Gastrocnemius medialis (tissue), 4 donors: Measurements from ENCODE around the gene GALNT11. TPM values are rescaled to one million over a fixed set of nuclear protein-coding genes. Genes with fewer than 3 reads are reported as not detected.
A peak's percentile ranks its signal among the peaks of the same experiment; 100 is the strongest.

ENCODE experiments used
- ATAC-seq, 2 donors: fragments of 150-250 bp; one replicate each; pipeline ENCODE4 v1.9.1; 2016
- DNase-seq, 2 donors: peaks; one replicate each; pipeline ENCODE4 v3.0.0-alpha.2; 2019
- H3K27ac ChIP-seq, 4 donors: fragments of 200-600 bp; sonication (generic); 1 replicate in 1 of 4; 2 replicates in 3 of 4; pipeline ENCODE4 v1.5.1; 2016 to 2018; ENCODE audit warnings: mild to moderate bottlenecking in 2 of 4, moderate library complexity in 1 of 4
- H3K27me3 ChIP-seq, 3 donors: fragments of 200-600 bp; sonication (generic) in 2 of 3; 1 replicate in 1 of 3; 2 replicates in 2 of 3; pipeline versions ENCODE4 v1.5.1 to v1.6.0; 2016 to 2019; ENCODE audit warnings: mild to moderate bottlenecking in 1 of 3, moderate library complexity in 1 of 3
- H3K36me3 ChIP-seq, 2 donors: fragments of 200-600 bp; sonication (generic) in 1 of 2; one replicate each; pipeline ENCODE4 v1.5.1; 2017 to 2018
- H3K4me1 ChIP-seq, 2 donors: fragments of 200-600 bp; sonication (generic) in 1 of 2; one replicate each; pipeline ENCODE4 v1.5.1; 2016 to 2017; ENCODE audit warnings: mild to moderate bottlenecking in 2 of 2
- H3K4me3 ChIP-seq, 4 donors: fragments of 200-600 bp; sonication (generic) in 3 of 4; 1 replicate in 1 of 4; 2 replicates in 3 of 4; pipeline ENCODE4 v1.5.1; 2016 to 2019; ENCODE audit warnings: mild to moderate bottlenecking in 2 of 4
- H3K9me3 ChIP-seq, 3 donors: fragments of 200-600 bp; sonication (generic) in 2 of 3; 1 replicate in 1 of 3; 2 replicates in 2 of 3; pipeline ENCODE4 v1.5.1; 2016 to 2019
- POLR2A ChIP-seq, 2 donors: fragments of 450-650 bp; IDR thresholded peaks; one replicate each; pipeline ENCODE4 v1.6.1; 2017; ENCODE audit warnings: antibody characterized with exemption in 2 of 2, mild to moderate bottlenecking in 2 of 2, moderate library complexity in 2 of 2
- in situ Hi-C, 4 donors: fragments of 200-750 bp; cut with MboI; loops; one replicate each; pipeline versions ENCODE4 v1.15.0 to v1.8.0; 2017; ENCODE audit warnings: low sequenced_read_pairs in 4 of 4
- intact Hi-C: fragments of 100-400 bp; cut with DNase I; formaldehyde crosslinking; loops from one replicate; pipeline ENCODE4 v1.15.1; 2023; ENCODE audit warnings: low total_unique reads
- total RNA-seq, 4 donors: library from RNA; depleted of rRNA; stranded (reverse); fragments of >200 nt; gene quantifications; one replicate each; pipeline versions ENCODE4 v1.1.0 to v1.2.3, GENCODE V29; 2016
- TF ChIP-seq, protein P1 (sequence below), 5 experiments: fragments of 450-650 bp in 3 of 5; fragments of 200-600 bp in 2 of 5; sonication (generic) in 2 of 5; IDR thresholded peaks in 4 of 5; conservative IDR thresholded peaks in 1 of 5; 1 replicate in 4 of 5; 2 replicates in 1 of 5; pipeline ENCODE4 v1.5.1; 2016 to 2019; ENCODE audit warnings: antibody characterized with exemption in 5 of 5, mild to moderate bottlenecking in 3 of 5, moderate library complexity in 3 of 5

GALNT11 gene
- total RNA-seq, 4 donors from 2014 or later: 16.3 to 49.1 (median 20.1) TPM

DNA sequence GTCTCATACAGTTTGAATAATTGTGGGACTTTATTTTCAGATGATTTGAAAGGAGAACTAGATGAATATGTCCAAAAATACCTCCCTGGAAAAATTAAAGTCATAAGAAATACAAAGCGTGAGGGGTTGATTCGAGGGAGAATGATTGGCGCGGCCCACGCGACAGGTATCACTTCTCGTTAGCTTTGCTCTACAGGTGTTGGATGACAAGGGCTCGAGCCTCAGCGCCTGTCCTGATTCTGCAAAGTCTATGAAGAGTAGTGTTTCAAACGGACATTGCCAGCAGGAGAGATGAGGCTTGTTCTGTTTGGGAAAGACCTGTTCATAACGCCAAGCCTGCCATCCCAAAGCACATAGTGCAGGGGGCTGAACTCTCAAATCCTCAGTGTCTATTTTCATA is 79.7 kb downstream of the GALNT11 start:
- Histone ChIP-seq H3K36me3 (no peaks in the 10 kb centered on the region), H3K4me3 (no peak overlapping the region), H3K4me1 (peaks cover 0 to 8% of the 10 kb centered on the region in 2 donors), H3K9me3 (no peaks in the 10 kb centered on the region), H3K27ac (no peak overlapping the region), H3K27me3 (no peaks in the 10 kb centered on the region)
- in situ Hi-C loops (no loop called here), intact Hi-C loops (no loop called here)
- no peak for ATAC-seq
- DNase-seq: no peak
- no peak for TF ChIP-seq POLR2A (IDR thresholded peaks at IDR 0.05)
- TF ChIP-seq, protein P1, sequence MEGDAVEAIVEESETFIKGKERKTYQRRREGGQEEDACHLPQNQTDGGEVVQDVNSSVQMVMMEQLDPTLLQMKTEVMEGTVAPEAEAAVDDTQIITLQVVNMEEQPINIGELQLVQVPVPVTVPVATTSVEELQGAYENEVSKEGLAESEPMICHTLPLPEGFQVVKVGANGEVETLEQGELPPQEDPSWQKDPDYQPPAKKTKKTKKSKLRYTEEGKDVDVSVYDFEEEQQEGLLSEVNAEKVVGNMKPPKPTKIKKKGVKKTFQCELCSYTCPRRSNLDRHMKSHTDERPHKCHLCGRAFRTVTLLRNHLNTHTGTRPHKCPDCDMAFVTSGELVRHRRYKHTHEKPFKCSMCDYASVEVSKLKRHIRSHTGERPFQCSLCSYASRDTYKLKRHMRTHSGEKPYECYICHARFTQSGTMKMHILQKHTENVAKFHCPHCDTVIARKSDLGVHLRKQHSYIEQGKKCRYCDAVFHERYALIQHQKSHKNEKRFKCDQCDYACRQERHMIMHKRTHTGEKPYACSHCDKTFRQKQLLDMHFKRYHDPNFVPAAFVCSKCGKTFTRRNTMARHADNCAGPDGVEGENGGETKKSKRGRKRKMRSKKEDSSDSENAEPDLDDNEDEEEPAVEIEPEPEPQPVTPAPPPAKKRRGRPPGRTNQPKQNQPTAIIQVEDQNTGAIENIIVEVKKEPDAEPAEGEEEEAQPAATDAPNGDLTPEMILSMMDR (IDR thresholded peaks at IDR 0.05 in 4 of 5, conservative IDR thresholded peaks at IDR 0.05 in 1 of 5): no peak

DNA sequence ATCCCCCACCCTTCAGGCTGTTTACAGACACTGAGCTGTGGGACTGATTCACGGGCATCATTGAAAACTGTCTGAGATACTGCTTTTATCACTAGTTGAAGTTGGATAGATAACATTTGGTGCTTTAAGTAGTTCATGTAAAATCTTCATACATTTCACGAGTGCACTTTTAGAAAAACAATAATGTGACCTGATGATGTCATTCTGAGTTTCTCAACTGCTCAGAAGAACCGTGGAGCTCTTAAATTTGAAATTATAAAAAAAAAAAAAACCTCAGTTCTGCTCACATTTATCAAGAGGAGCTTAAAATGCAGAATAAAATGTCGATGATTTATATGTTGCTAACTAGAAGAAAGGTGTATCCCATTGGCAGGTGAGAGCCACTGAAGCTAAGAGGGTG is 81.5 kb downstream of the GALNT11 start:
- no peaks in the 10 kb centered on the region for H3K27me3 ChIP-seq
- H3K4me1 ChIP-seq: no peaks in the 10 kb centered on the region
- intact Hi-C loops: no loop called here
- peaks cover 0 to 6% of the 10 kb centered on the region in 2 donors for H3K36me3 ChIP-seq
- no peak for TF ChIP-seq POLR2A (IDR thresholded peaks at IDR 0.05)
- TF ChIP-seq, protein P1 (IDR thresholded peaks at IDR 0.05 in 4 of 5, conservative IDR thresholded peaks at IDR 0.05 in 1 of 5): no peak
- in situ Hi-C loops: no loop called here
- H3K4me3 ChIP-seq: no peak overlapping the region
- ATAC-seq (no peak), DNase-seq (no peak)
- H3K9me3 ChIP-seq: no peaks in the 10 kb centered on the region
- H3K27ac ChIP-seq: no peak overlapping the region

DNA sequence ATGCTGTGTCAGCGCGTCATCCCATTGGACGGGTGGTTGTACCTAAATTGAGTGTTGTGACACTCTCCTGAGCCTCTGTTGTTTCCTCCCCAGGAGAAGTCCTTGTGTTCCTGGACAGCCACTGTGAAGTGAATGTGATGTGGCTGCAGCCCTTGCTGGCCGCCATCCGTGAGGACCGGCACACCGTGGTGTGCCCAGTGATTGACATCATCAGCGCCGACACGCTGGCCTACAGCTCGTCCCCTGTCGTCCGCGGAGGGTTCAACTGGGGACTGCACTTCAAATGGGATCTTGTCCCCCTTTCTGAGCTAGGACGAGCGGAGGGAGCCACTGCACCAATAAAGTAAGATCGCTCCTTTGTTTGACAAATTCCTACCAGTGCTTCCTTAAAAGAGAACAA is 82.5 kb downstream of the GALNT11 start:
- ATAC-seq (peak in 1 of 2 donors; percentile 22), DNase-seq (no peak)
- H3K27me3 ChIP-seq: no peaks in the 10 kb centered on the region
- intact Hi-C loops: no loop called here
- H3K4me3 ChIP-seq: no peak overlapping the region
- in situ Hi-C loops: no loop called here
- no peak for TF ChIP-seq POLR2A (IDR thresholded peaks at IDR 0.05)
- TF ChIP-seq, protein P1 (IDR thresholded peaks at IDR 0.05 in 4 of 5, conservative IDR thresholded peaks at IDR 0.05 in 1 of 5): no peak
- H3K36me3 ChIP-seq: peaks cover 0 to 6% of the 10 kb centered on the region in 2 donors
- peak overlapping the region in 1 of 4 donors; percentile 23 for H3K27ac ChIP-seq
- no peaks in the 10 kb centered on the region for H3K4me1 ChIP-seq
- H3K9me3 ChIP-seq: no peaks in the 10 kb centered on the region

DNA sequence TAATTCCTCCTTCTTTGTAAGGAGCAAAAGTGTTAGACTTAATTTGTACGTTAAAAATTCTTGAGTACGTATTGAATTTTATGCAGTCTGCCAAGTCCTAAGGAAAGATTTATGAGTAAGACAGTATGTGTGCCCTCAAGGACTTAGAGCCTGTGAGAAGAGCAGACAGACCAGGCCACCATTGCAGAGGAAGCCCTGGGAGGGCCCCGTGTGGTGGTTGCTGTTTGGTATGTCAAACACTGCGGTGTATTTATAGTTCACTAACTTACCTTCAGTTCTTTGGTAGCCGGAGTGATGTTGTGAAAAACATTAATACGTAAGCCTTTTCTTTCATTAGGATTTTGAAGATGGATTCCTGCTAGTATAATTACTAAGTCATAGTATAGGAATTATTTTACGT is 82.9 kb downstream of the GALNT11 start:
- in situ Hi-C loops: no loop called here
- ATAC-seq: peak; percentile 61 to 70

More for the DNA sequence above, 82.9 kb downstream of the GALNT11 start:
- Histone ChIP-seq H3K36me3 (peaks cover 0 to 6% of the 10 kb centered on the region in 2 donors), H3K9me3 (no peaks in the 10 kb centered on the region), H3K4me1 (no peaks in the 10 kb centered on the region), H3K27me3 (no peaks in the 10 kb centered on the region), H3K4me3 (no peak overlapping the region), H3K27ac (peak overlapping the region in 1 of 4 donors; percentile 23)
- intact Hi-C loops: no loop called here
- no peak for DNase-seq
- TF ChIP-seq POLR2A (IDR thresholded peaks at IDR 0.05): no peak
- TF ChIP-seq, protein P1 (IDR thresholded peaks at IDR 0.05 in 4 of 5, conservative IDR thresholded peaks at IDR 0.05 in 1 of 5): no peak
